ENCODE results near the gene MRI1. TPM values are rescaled to one million over a fixed set of nuclear protein-coding genes. Genes with fewer than 3 reads are reported as not detected.
"Not testable (repeated sequence)": the region's sequence is repeated elsewhere in the genome, so short reads cannot be mapped to it uniquely, and the experiment has no call there.

MRI1 gene
- total RNA-seq, 4 donors from 2014 or later = 53.0 to 90.4 (median 70.6) TPM

DNA sequence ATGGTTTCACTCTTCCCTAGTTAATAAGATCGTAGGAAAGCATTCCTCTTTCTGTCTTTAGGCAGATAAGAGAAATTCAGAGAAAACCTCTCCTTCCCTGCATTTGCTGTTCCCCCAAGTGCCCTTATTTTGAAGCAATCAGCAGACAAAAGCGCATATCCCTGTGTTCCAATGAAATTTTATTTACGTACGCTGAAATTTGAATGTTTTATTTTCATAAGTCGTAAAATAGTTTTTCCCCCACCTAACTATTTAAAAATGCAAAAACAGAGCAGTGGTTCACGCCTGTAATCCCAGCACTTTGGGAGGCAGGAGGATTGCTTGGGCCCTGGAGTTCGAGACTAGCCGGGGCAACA lies 17.2 kb upstream of the MRI1 start:
- peak overlapping the region in 2 of 3 donors; percentile 41 to 77 for H3K27ac ChIP-seq
- intact Hi-C loops (cut with DNase I) = no loop called here
- H3K4me1 ChIP-seq = peaks cover 6 to 10% of the 10 kb centered on the region in 2 donors
- no peak for DNase-seq
- H3K27me3 ChIP-seq = no peaks in the 10 kb centered on the region
- H3K36me3 ChIP-seq = peaks cover 0 to 5% of the 10 kb centered on the region in 2 donors
- H3K9me3 ChIP-seq = no peaks in the 10 kb centered on the region
- 84 to 88% methylated on average over 8 of the region's 8 CpGs for WGBS, 2 donors
- TF ChIP-seq POLR2A (IDR thresholded peaks at IDR 0.05) = no peak
- TF ChIP-seq, protein P1, sequence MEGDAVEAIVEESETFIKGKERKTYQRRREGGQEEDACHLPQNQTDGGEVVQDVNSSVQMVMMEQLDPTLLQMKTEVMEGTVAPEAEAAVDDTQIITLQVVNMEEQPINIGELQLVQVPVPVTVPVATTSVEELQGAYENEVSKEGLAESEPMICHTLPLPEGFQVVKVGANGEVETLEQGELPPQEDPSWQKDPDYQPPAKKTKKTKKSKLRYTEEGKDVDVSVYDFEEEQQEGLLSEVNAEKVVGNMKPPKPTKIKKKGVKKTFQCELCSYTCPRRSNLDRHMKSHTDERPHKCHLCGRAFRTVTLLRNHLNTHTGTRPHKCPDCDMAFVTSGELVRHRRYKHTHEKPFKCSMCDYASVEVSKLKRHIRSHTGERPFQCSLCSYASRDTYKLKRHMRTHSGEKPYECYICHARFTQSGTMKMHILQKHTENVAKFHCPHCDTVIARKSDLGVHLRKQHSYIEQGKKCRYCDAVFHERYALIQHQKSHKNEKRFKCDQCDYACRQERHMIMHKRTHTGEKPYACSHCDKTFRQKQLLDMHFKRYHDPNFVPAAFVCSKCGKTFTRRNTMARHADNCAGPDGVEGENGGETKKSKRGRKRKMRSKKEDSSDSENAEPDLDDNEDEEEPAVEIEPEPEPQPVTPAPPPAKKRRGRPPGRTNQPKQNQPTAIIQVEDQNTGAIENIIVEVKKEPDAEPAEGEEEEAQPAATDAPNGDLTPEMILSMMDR (IDR thresholded peaks at IDR 0.05) = no peak
- H3K4me3 ChIP-seq (replicated peaks in 1 of 3) = peak overlapping the region in 2 of 3 donors; percentile 18 to 61

DNA sequence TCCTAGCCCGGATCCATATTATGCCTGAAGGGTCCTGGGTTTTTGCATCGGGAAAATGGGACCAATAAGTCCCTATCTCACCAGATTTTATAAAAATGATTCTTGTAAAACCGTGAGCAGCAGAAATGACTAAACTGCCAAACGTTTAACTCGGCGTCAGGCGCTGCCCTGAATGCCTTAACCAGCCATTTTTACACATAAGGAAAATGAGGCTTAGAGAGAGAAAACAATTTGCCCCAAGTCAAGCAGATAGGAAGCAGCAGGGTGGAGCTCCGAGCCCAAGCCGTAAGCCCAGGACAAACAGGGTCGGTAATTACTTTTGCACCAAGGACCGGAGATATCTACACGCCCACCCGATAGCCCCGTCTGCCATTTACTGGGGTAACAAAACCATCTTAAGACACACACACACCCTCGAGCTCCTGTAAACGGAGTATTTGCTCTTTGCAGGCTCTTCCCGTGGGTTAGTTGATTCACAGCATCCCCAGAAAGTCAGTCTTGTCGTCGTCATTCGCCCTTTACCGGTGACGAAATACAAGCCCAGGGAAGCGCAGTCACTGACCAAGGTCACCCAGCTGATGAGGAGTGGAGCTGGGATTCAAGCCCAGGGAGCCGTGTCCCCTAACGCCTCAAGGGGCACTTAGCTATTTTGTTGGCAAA lies 16.0 kb upstream of the MRI1 start:
- Histone ChIP-seq H3K9me3 (no peaks in the 10 kb centered on the region), H3K27ac (peak overlapping the region; percentile 77 to 88 (median 80)), H3K36me3 (peaks cover 0 to 13% of the 10 kb centered on the region in 2 donors), H3K4me1 (peaks cover 6 to 10% of the 10 kb centered on the region in 2 donors), H3K4me3 (replicated peaks in 1 of 3) (peak overlapping the region; percentile 41 to 92 (median 61)), H3K27me3 (no peaks in the 10 kb centered on the region)
- TF ChIP-seq, protein P1 (IDR thresholded peaks at IDR 0.05) = no peak
- TF ChIP-seq POLR2A (IDR thresholded peaks at IDR 0.05) = peak in 1 of 2 donors; percentile 5
- whole genome bisulfite sequencing, 2 donors = 0 to 1% methylated on average over 13 to 23 of the region's 25 CpGs
- intact Hi-C loops (cut with DNase I) = no loop called here
- DNase-seq = peak; percentile 69 to 72

DNA sequence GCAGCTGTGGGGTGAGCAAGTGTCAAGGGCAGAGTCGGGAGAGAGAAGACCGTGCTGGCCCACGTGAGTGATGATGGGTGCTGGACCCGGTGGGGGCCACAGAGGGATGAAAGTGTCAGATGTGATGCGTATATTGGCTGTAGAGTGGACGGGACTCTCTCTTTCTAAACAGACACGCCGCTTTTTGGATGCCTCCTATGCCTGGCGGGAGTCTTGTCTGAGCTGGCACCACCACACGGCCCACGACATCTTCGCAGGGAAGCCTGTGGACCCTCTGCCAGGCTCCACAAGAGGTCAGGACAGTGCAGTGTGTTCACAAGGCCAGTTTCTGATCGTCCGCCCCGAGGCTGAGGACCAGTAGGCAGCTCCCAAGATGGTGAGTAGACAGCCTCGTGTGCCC lies 12.9 kb upstream of the MRI1 start:
- H3K27me3 ChIP-seq = no peaks in the 10 kb centered on the region
- 87 to 89% methylated on average over 16 of the region's 16 CpGs for WGBS, 2 donors
- H3K4me3 ChIP-seq (replicated peaks in 1 of 3) = no peak overlapping the region
- intact Hi-C loops (cut with DNase I) = no loop called here
- peaks cover 6 to 10% of the 10 kb centered on the region in 2 donors for H3K4me1 ChIP-seq
- H3K27ac ChIP-seq = no peak overlapping the region
- no peak for TF ChIP-seq POLR2A (IDR thresholded peaks at IDR 0.05)
- TF ChIP-seq, protein P1 (IDR thresholded peaks at IDR 0.05) = no peak
- DNase-seq = no peak
- no peaks in the 10 kb centered on the region for H3K9me3 ChIP-seq
- H3K36me3 ChIP-seq = peaks cover 25 to 31% of the 10 kb centered on the region in 2 donors

DNA sequence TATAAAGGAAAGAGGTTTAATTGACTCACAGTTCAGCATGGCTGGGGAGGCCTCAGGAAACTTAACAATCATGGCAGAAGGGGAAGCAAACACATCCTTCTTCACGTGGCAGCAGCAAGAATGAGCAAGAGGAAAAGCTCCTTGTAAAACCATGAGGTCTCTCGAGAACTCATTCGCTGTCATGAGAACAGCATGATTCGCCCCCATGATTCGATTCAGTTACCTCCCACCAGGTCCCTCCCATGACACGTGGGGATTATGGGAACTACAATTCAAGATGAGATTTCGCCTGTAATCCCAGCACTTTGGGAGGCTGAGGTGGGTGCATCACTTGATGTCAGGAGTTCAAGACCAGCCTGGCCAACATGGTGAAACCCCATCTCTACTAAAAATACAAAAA lies 10.7 kb upstream of the MRI1 start:
- peaks cover 36 to 52% of the 10 kb centered on the region in 2 donors for H3K36me3 ChIP-seq
- H3K9me3 ChIP-seq; H3K4me1 ChIP-seq; DNase-seq; H3K27ac ChIP-seq; intact Hi-C loops (cut with DNase I); H3K27me3 ChIP-seq; H3K4me3 ChIP-seq (replicated peaks in 1 of 3): not testable (repeated sequence)
- 88 to 92% methylated on average over 7 of the region's 7 CpGs for WGBS, 2 donors

DNA sequence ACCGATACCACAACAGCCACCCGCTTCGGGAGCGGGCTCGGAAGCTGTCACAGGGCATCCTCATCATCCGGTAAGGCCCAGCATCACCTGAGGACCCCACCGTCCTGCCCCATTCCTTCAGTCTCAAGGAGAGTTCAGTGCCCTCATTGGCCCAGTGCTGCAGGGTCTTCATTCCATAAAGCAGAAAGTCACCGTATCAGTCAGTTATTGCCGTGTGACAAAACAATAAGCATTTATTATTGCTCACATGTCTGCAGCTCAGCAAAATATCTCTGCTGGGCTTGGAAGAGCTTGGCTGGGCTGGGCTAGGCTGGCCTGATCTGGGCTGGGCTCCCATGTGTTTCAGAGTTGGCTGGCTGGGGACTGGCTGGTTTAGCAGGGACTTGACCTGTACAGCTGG lies 8.1 kb upstream of the MRI1 start:
- TF ChIP-seq, protein P1 (IDR thresholded peaks at IDR 0.05) = no peak
- no peak for TF ChIP-seq POLR2A (IDR thresholded peaks at IDR 0.05)
- Histone ChIP-seq H3K27me3 (no peaks in the 10 kb centered on the region), H3K9me3 (no peaks in the 10 kb centered on the region), H3K4me1 (no peaks in the 10 kb centered on the region), H3K27ac (no peak overlapping the region), H3K36me3 (peaks cover 56 to 68% of the 10 kb centered on the region in 2 donors), H3K4me3 (replicated peaks in 1 of 3) (no peak overlapping the region)
- intact Hi-C loops (cut with DNase I) = no loop called here
- no peak for DNase-seq
- 96 to 100% methylated on average over 9 of the region's 9 CpGs for WGBS, 2 donors

Measured in thyroid gland (tissue), 4 donors.